ENCODE results near the gene SLC25A11.

DNA sequence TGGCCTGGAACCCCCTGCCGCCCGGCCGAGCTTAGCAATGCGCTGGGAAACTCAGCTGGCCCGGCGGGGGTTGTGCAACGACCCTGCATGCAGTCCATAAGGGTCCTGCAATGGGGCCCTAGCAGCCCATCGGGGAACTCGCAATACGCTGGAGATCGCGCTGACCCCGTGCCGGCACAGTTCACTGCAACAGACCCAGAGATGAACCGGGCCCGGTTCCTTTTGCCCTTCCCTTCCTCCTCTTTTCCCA lies 375 bp downstream of the SLC25A11 start:
- TF ChIP-seq, protein P1, sequence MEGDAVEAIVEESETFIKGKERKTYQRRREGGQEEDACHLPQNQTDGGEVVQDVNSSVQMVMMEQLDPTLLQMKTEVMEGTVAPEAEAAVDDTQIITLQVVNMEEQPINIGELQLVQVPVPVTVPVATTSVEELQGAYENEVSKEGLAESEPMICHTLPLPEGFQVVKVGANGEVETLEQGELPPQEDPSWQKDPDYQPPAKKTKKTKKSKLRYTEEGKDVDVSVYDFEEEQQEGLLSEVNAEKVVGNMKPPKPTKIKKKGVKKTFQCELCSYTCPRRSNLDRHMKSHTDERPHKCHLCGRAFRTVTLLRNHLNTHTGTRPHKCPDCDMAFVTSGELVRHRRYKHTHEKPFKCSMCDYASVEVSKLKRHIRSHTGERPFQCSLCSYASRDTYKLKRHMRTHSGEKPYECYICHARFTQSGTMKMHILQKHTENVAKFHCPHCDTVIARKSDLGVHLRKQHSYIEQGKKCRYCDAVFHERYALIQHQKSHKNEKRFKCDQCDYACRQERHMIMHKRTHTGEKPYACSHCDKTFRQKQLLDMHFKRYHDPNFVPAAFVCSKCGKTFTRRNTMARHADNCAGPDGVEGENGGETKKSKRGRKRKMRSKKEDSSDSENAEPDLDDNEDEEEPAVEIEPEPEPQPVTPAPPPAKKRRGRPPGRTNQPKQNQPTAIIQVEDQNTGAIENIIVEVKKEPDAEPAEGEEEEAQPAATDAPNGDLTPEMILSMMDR (IDR thresholded peaks at IDR 0.05; ENCODE audit: extremely low read depth in 1 of 2, insufficient read depth in 1 of 2, low read depth in 1 of 2, low read length in 2 of 2), result no peak
- TF ChIP-seq JUN (IDR thresholded peaks at IDR 0.05; ENCODE audit: borderline replicate concordance, insufficient read depth, insufficient read length, low read depth) (no peak), POLR2A (IDR thresholded peaks at IDR 0.05; ENCODE audit: low read depth, low read length) (no peak)
